ENCODE results near the gene GNAT3. TPM values are rescaled to one million over a fixed set of nuclear protein-coding genes. Genes with fewer than 3 reads are reported as not detected.

GNAT3 gene
- total and polyA plus RNA-seq, 2 of the 8 experiments (the other 6 are each of a cell fraction or from before 2014, with no cell fraction given) = not detected

DNA sequence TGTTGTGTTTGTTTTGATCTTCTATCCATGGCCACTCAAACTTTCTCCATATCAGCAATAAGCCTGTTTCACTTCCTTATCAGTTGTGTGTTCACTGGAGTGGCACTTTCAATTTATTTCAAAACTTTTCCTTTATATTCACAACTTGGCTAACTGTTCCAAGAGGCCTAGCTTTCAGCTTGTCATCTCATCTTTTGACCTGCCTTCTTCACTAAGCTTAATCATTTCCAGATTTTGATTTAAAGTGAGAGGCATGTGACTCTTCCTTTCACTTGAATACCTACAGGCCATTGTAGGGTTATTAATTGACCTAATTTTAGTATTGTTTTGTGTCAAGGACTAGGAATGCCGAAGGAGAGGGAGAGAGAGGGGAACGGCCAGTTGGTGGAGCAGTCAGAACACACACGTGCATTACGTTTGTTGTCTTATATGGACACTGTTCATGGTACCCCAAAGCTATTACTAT lies 5.5 kb upstream of the GNAT3 start:
- 92% methylated on average over 4 of the region's 4 CpGs; no CpG with 5 or more reads in 1 of the 2 experiments for WGBS, 2 experiments (ENCODE audit: extremely low coverage in 1 of 2, insufficient coverage in 1 of 2, insufficient read length in 1 of 2, insufficient replicate concordance in 2 of 2, low coverage in 1 of 2, low lambda C conversion rate in 2 of 2, missing lambda C conversion rate in 1 of 2)
- no peak overlapping the region for H4K5ac ChIP-seq (ENCODE audit: insufficient read length, low read depth, low read length)
- no peak overlapping the region for H2BK20ac ChIP-seq (ENCODE audit: low read length)
- no peak for FAIRE-seq
- no peak overlapping the region for H2BK120ac ChIP-seq (replicated peaks; ENCODE audit: low read depth, low read length)
- H4K20me1 ChIP-seq (replicated peaks in 1 of 2; ENCODE audit: control insufficient read depth in 1 of 2, insufficient read depth in 2 of 2, low read length in 2 of 2) = no peaks in the 10 kb centered on the region
- no peaks in the 10 kb centered on the region for H3K4me1 ChIP-seq (replicated peaks in 1 of 4; ENCODE audit: control insufficient read depth in 3 of 4, insufficient read depth in 4 of 4, low read length in 3 of 4)
- H3K27ac ChIP-seq (ENCODE audit: low read depth, low read length) = no peak overlapping the region
- H3K9ac ChIP-seq (replicated peaks in 1 of 4; ENCODE audit: extremely low read depth in 1 of 4, low read depth in 3 of 4, low read length in 3 of 4) = no peak overlapping the region
- H3K14ac ChIP-seq (ENCODE audit: insufficient read length) = no peak overlapping the region
- no peak overlapping the region for H4K91ac ChIP-seq (replicated peaks; ENCODE audit: insufficient read length, low read length)
- H2AK5ac ChIP-seq (ENCODE audit: low read depth, low read length) = no peak overlapping the region
- H3K4ac ChIP-seq (replicated peaks; ENCODE audit: insufficient read length, low read depth, low read length) = no peak overlapping the region
- H3K27me3 ChIP-seq (replicated peaks in 1 of 4; ENCODE audit: control insufficient read depth in 3 of 4, extremely low read depth in 1 of 4, insufficient read depth in 3 of 4, low read length in 3 of 4) = no peaks in the 10 kb centered on the region
- no peak overlapping the region for H3K56ac ChIP-seq (replicated peaks; ENCODE audit: insufficient read length, low read depth, low read length)
- no peak overlapping the region for H3K18ac ChIP-seq (ENCODE audit: extremely low read depth, low read length)
- no peak overlapping the region for H2AFZ ChIP-seq (ENCODE audit: low read length)
- H3K23ac ChIP-seq (ENCODE audit: insufficient read length) = no peak overlapping the region
- TF ChIP-seq POU5F1 (IDR thresholded peaks at IDR 0.05; ENCODE audit: low read depth, low read length) = no peak
- TF ChIP-seq FOSL1 (IDR thresholded peaks at IDR 0.05; ENCODE audit: insufficient read depth, low read depth, low read length) = no peak
- TF ChIP-seq RFX5 (IDR thresholded peaks at IDR 0.05; ENCODE audit: borderline replicate concordance, low read depth, low read length) = no peak
- TF ChIP-seq RAD21 (IDR thresholded peaks at IDR 0.05 in 1 of 2, conservative IDR thresholded peaks at IDR 0.05 in 1 of 2; ENCODE audit: low read depth in 2 of 2, low read length in 2 of 2) = no peak
- no peak for TF ChIP-seq YY1 (IDR thresholded peaks at IDR 0.05; ENCODE audit: low read depth, low read length)
- H2BK5ac ChIP-seq (ENCODE audit: low read depth, low read length) = no peak overlapping the region
- no peak for DNase-seq (ENCODE audit: low read depth in 1 of 2, low spot score in 2 of 2)
- no peaks in the 10 kb centered on the region for H3K79me2 ChIP-seq (ENCODE audit: control insufficient read depth in 1 of 2, insufficient read depth in 2 of 2, low read length in 2 of 2)
- ChIA-PET POLR2A (ENCODE audit: partially characterized antibody) (no interaction called here), CTCF (ENCODE audit: partially characterized antibody) (no interaction called here)
- H3K4me3 ChIP-seq (ENCODE audit: extremely low read depth in 1 of 4, insufficient read depth in 2 of 4, low read depth in 3 of 4, low read length in 4 of 4) = no peak overlapping the region
- no peak overlapping the region for H4K8ac ChIP-seq (ENCODE audit: extremely low read depth, insufficient read depth, low read length)
- H3K9me3 ChIP-seq (ENCODE audit: insufficient read depth in 2 of 2, low read depth in 1 of 2, low read length in 1 of 2) = no peaks in the 10 kb centered on the region
- no peak overlapping the region for H3K4me2 ChIP-seq (ENCODE audit: insufficient read depth in 1 of 2, low read depth in 2 of 2, low read length in 2 of 2)
- H3K23me2 ChIP-seq (ENCODE audit: low read depth, low read length) = no peaks in the 10 kb centered on the region
- H3K36me3 ChIP-seq (ENCODE audit: control insufficient read depth in 2 of 4, insufficient read depth in 4 of 4, low read length in 3 of 4) = no peaks in the 10 kb centered on the region
- H3K79me1 ChIP-seq (ENCODE audit: low read depth, low read length) = no peaks in the 10 kb centered on the region
- no peak overlapping the region for H2BK15ac ChIP-seq (ENCODE audit: low read length)
- no peak overlapping the region for H2BK12ac ChIP-seq (ENCODE audit: low read depth, low read length)

All from H1 (cell line).